Measurements from ENCODE around the gene PALMD.

Gene PALMD

DNA sequence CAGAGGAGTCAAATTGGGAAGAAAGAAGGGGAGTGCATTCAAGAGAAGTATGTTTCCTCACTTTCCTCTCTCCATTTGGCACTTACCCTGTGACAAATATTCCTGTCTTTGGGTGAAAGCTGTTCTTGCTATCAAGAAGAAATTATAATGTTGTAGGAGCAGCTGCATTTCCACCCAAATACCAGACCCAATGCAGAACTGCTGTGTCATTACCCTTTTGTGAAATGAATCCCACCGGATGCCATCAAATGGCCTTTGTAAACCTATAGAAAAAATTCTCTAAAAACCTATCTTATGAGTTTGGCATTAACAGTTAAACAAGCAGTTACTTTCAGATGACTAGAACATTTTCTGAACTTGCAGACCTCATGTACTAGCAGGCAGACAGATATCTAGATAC, 16.7 kb upstream of the PALMD start:
- Histone ChIP-seq H3K4me2 (no peak overlapping the region), H3K27me3 (no peaks in the 10 kb centered on the region), H4K20me1 (no peaks in the 10 kb centered on the region), H3K36me3 (no peaks in the 10 kb centered on the region), H3K9me3 (replicated peaks in 1 of 11) (no peaks in the 10 kb centered on the region), H3K4me1 (no peaks in the 10 kb centered on the region), H3K9ac (no peak overlapping the region), H3K27ac (no peak overlapping the region), H3K4me3 (no peak overlapping the region)
- no peak for TF ChIP-seq Cebpa-rat (IDR thresholded peaks at IDR 0.05)

DNA sequence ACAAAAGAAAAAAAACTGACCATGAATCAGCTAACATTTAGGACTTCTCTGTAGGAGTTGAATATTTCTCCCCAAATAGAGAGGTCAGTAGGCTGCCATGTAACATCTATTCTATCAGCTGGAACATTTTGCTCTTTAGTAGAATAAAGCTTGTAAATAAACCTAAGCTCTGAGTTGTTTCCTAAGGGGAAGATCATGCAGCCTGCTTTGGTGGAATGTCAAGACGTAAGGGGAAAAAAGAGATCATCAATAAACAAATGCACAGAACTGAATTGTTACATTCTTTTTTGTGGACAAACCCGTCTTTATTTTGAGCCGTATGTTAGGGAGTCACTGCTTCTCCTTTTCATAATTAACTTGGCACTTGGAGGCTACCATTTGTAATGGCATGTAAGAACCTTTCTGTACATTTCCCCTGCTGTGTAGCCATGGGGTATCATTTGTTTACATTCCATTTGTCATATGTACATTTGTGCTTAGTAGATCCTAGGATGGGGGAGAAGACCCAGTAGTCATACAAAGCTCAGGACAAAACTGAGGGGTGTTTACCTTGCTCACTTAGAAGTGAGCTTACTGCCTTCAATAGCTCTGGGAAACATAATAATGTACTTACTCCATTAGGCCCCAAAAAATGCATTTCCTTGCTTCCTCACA, 10.8 kb upstream of the PALMD start:
- Histone ChIP-seq H3K4me2 (no peak overlapping the region), H3K9ac (no peak overlapping the region), H4K20me1 (no peaks in the 10 kb centered on the region), H3K27ac (no peak overlapping the region), H3K4me1 (no peaks in the 10 kb centered on the region), H3K36me3 (no peaks in the 10 kb centered on the region), H3K27me3 (no peaks in the 10 kb centered on the region), H3K4me3 (no peak overlapping the region), H3K9me3 (replicated peaks in 1 of 11) (no peaks in the 10 kb centered on the region)
- no peak for TF ChIP-seq Cebpa-rat (IDR thresholded peaks at IDR 0.05)

DNA sequence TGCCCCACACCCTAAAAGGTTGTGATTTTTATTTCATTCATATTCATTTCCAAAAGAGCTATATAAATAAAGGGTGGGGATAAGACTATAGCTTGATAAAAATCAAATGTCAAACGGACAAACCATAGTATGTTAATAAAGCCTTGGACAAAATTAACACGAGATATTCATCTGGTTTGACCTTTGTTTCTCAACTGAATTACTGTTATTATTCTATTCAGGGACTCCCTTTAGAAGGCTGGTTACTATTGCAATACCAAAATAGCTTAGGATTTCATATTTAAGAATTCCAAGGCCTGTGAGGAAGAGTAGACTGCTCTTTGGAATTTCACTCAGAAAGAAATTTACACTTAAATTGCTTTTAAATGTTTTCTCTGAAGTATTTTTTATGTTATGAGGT, 10.2 kb upstream of the PALMD start:
- Histone ChIP-seq H3K27me3 (no peaks in the 10 kb centered on the region), H4K20me1 (no peaks in the 10 kb centered on the region), H3K4me2 (no peak overlapping the region), H3K27ac (no peak overlapping the region), H3K4me1 (no peaks in the 10 kb centered on the region), H3K4me3 (no peak overlapping the region), H3K36me3 (no peaks in the 10 kb centered on the region), H3K9ac (no peak overlapping the region), H3K9me3 (replicated peaks in 1 of 11) (no peaks in the 10 kb centered on the region)
- TF ChIP-seq Cebpa-rat (IDR thresholded peaks at IDR 0.05) = no peak

DNA sequence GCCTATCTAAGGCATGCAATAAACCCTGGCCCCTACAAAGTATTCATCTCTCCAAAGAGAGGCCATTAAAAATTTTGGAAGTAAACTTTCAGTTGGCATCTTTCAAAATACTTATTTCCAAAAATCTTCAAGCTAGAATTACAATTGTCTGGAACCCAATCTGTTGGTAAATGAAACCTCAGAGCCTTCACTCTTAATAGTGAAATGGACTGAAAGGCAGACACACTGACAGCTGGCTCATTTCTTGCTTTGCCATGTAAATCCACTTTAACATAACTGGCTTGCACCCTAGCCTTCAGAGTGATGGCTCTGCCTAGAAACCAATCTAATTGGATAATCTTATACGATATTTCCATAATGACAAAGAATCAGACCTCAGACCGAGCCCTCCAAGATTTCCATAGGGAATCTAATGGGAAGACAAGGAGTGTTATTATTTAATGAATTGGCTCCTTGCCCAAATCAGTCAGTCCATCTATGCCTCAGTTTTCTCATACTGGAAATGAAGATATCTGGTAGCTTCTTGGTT, 9.2 kb upstream of the PALMD start:
- no peak for TF ChIP-seq Cebpa-rat (IDR thresholded peaks at IDR 0.05)
- no peaks in the 10 kb centered on the region for H3K27me3 ChIP-seq
- no peak overlapping the region for H3K9ac ChIP-seq
- no peaks in the 10 kb centered on the region for H3K9me3 ChIP-seq (replicated peaks in 1 of 11)
- no peaks in the 10 kb centered on the region for H3K4me1 ChIP-seq
- H3K27ac ChIP-seq = no peak overlapping the region
- no peak overlapping the region for H3K4me2 ChIP-seq
- no peaks in the 10 kb centered on the region for H4K20me1 ChIP-seq
- H3K36me3 ChIP-seq = no peaks in the 10 kb centered on the region
- H3K4me3 ChIP-seq = no peak overlapping the region

DNA sequence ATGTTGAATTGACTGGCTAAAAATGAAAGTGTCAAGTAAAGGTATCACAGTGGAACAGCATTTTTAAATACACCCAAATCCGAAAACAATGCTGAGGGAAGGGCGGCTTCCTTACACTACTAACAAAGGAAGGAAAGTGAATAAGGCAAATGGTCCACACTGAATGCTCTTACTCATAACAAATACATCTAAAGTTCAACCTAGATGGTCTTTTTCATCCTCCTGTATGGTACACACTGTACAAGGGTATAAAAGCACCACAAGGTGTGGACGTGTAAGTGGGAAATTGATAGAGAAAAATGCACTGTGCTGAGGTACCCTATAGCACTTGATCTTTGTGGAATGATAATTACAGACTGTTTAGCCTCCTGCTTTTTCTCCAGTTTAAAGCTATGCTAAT, 7.1 kb upstream of the PALMD start:
- Histone ChIP-seq H3K36me3 (no peaks in the 10 kb centered on the region), H3K4me3 (no peak overlapping the region), H4K20me1 (no peaks in the 10 kb centered on the region), H3K9ac (no peak overlapping the region), H3K9me3 (replicated peaks in 1 of 11) (no peaks in the 10 kb centered on the region), H3K4me1 (no peaks in the 10 kb centered on the region), H3K27me3 (no peaks in the 10 kb centered on the region), H3K27ac (no peak overlapping the region), H3K4me2 (no peak overlapping the region)
- no peak for TF ChIP-seq Cebpa-rat (IDR thresholded peaks at IDR 0.05)

DNA sequence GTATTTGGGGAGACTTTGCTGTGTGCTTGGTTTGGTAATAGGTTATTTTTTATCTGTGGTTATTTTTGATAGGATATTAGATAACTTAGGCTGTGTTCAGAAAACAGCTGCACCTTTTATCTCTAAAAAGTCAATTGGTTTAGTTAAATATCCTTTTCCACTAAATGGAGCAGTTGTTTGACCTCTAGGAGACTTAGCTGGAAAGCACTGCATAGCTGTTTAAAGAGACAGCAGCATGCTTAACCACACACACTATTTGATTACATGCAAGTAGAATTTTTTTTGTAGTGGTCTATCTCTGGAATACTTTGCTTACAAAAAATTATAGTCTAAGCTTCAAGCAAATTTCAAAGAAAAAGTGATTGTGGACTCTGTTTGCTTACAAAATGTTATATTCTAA, 6.5 kb upstream of the PALMD start:
- Histone ChIP-seq H3K27ac (no peak overlapping the region), H3K4me2 (no peak overlapping the region), H3K36me3 (no peaks in the 10 kb centered on the region), H3K4me3 (no peak overlapping the region), H3K4me1 (no peaks in the 10 kb centered on the region), H4K20me1 (no peaks in the 10 kb centered on the region), H3K27me3 (no peaks in the 10 kb centered on the region), H3K9me3 (replicated peaks in 1 of 11) (no peaks in the 10 kb centered on the region), H3K9ac (no peak overlapping the region)
- no peak for TF ChIP-seq Cebpa-rat (IDR thresholded peaks at IDR 0.05)

DNA sequence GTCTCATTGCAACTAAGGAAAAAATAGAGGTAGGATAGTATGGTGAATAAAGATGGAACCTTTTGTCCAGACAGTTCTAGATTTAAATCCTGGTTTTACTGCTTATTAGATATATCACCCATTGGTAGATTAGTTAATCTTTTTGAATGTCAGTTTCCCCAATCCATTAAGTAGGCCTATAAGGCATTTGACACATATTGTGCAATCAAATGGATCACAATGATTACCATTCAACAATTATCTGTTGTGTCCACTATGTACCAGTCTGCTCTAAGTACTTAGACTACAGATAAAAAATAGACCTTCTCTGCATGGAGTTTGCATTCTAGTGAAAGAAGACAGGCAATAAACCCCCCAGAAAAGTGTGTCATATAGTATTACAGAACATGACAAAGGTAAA, 6.0 kb upstream of the PALMD start:
- no peaks in the 10 kb centered on the region for H3K27me3 ChIP-seq

DNA sequence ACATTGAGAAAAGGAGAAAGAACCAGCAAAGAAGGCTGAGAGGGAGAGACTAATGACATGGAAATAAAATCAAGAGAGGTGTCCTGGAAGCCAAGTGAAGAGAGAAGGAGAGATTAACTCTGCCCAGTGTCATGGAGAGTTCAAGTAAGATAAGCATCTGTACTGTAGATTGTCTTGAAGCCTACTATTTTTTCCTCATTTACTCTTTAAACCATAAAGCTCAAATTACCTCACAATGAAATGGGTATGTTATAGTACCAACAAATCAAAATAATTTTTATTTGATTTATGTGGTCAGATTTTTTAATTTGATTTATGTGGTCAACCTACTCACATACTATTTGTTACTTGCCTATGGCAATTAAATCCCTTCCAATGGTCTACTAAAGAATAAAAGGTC, 5.2 kb upstream of the PALMD start:
- H3K27me3 ChIP-seq = no peaks in the 10 kb centered on the region
- no peaks in the 10 kb centered on the region for H3K36me3 ChIP-seq
- H3K9me3 ChIP-seq (replicated peaks in 1 of 11) = no peaks in the 10 kb centered on the region
- no peak overlapping the region for H3K27ac ChIP-seq
- TF ChIP-seq Cebpa-rat (IDR thresholded peaks at IDR 0.05) = no peak
- H3K4me2 ChIP-seq = no peak overlapping the region
- H3K9ac ChIP-seq = no peak overlapping the region
- H4K20me1 ChIP-seq = no peaks in the 10 kb centered on the region
- no peaks in the 10 kb centered on the region for H3K4me1 ChIP-seq
- no peak overlapping the region for H3K4me3 ChIP-seq

More for the DNA sequence above, 6.0 kb upstream of the PALMD start:
- Histone ChIP-seq H3K4me3 (no peak overlapping the region), H3K4me1 (no peaks in the 10 kb centered on the region), H3K9ac (no peak overlapping the region), H3K4me2 (no peak overlapping the region), H4K20me1 (no peaks in the 10 kb centered on the region), H3K9me3 (replicated peaks in 1 of 11) (no peaks in the 10 kb centered on the region), H3K27ac (no peak overlapping the region), H3K36me3 (no peaks in the 10 kb centered on the region)
- peak in 1 of 11 experiments; percentile 22; a peak in 1 of 22 replicates for TF ChIP-seq Cebpa-rat (IDR thresholded peaks at IDR 0.05)

DNA sequence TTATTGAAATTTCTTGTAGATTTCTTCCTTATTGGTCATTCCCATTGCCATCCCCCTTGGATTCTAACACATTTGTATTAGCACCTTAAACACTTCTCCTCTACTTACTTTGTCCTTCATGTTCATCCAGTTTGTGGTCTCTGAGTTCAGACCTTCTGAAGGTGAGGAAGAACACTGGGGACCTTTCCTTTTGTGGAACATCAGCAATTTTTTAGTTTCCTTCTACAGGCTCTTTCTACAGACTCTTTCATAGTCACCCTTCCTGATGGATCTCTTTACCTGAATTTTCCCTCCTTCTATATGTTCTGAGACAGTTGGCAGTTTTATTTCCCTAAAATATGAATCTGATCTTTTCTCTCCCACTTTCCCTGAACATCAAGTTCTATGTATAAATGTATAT, 4.4 kb upstream of the PALMD start:
- Histone ChIP-seq H3K27ac (no peak overlapping the region), H3K27me3 (no peaks in the 10 kb centered on the region), H3K4me3 (no peak overlapping the region), H3K36me3 (no peaks in the 10 kb centered on the region), H3K9ac (no peak overlapping the region), H3K9me3 (replicated peaks in 1 of 11) (no peaks in the 10 kb centered on the region), H3K4me1 (no peaks in the 10 kb centered on the region), H3K4me2 (no peak overlapping the region), H4K20me1 (no peaks in the 10 kb centered on the region)
- TF ChIP-seq Cebpa-rat (IDR thresholded peaks at IDR 0.05) = no peak

DNA sequence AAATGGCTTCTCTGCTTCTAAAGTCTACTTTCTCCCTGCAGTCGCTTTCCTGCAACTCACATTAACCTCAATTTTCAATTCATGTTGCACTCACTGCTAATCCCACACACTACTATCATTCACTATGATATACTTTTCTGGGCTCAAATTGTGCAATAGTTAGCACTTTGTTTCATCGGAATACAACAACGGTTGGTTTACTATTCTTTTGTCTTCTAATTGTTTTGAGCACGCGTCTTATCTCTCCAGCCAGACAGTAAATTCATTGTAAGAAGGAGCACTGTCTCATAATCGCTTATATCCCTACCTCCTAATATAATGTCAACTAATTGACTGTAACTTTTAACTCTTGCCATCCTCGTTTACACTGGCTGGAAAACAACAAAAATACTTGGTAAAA, 3.9 kb upstream of the PALMD start:
- Histone ChIP-seq H4K20me1 (no peaks in the 10 kb centered on the region), H3K36me3 (no peaks in the 10 kb centered on the region), H3K27me3 (no peaks in the 10 kb centered on the region), H3K27ac (no peak overlapping the region), H3K4me2 (no peak overlapping the region), H3K4me3 (no peak overlapping the region), H3K4me1 (no peaks in the 10 kb centered on the region), H3K9me3 (replicated peaks in 1 of 11) (no peaks in the 10 kb centered on the region), H3K9ac (no peak overlapping the region)
- TF ChIP-seq Cebpa-rat (IDR thresholded peaks at IDR 0.05) = 0 out of 22 replicates have a peak, but pooled peaks of 1 of the 11 experiments have one; percentile 31
